Panc1 (cell line): ENCODE data around the gene PIGA. TPM values are rescaled to one million over a fixed set of nuclear protein-coding genes. Genes with fewer than 3 reads are reported as not detected.

ENCODE experiments used
- ATAC-seq: fragments of 200-7000 bp; cut with Tn5 transposase; 2 replicates; pipeline ENCODE4 v1.9.1; 2020; ENCODE audit warnings: mild to moderate bottlenecking, moderate library complexity
- BruUV-seq: library from RNA; stranded (reverse); fragments of 400-500 nt; replicated peaks from 2 replicates; lab custom pipeline; 2021; lab: Mats Ljungman, UMichigan
- CTCF ChIA-PET: fragments of 300-600 bp; sonication (Branson Sonifier 250); formaldehyde crosslinking; loops from one replicate; lab custom pipeline; 2022; ENCODE audit warnings: antibody characterized with exemption; lab: Charles Lee
- POLR2A ChIA-PET: fragments of 300-600 bp; sonication (Branson Sonifier 250); formaldehyde crosslinking; loops from one replicate; lab custom pipeline; 2022; ENCODE audit warnings: antibody characterized with exemption; lab: Charles Lee
- DNase-seq: peaks from one replicate; pipeline ENCODE4 v3.0.0-alpha.2; 2010; ENCODE audit warnings: low read depth, low spot score
- H3K27ac ChIP-seq: 2 replicates; pipeline ENCODE4 v1.5.1; 2011; ENCODE audit warnings: mild to moderate bottlenecking, low read length, inconsistent platforms
- H3K27me3 ChIP-seq: fragments of 200-500 bp; sonication (Bioruptor generic); 2 replicates; pipeline ENCODE4 v1.6.0; 2014; ENCODE audit warnings: low read length, inconsistent platforms; ENCODE audit not compliant: control insufficient read depth, insufficient read depth
- H3K36me3 ChIP-seq: fragments of 200-500 bp; sonication (Bioruptor generic); 2 replicates; pipeline ENCODE4 v1.5.1; 2014; ENCODE audit warnings: inconsistent platforms, mild to moderate bottlenecking, low read length, moderate library complexity; ENCODE audit not compliant: control insufficient read depth, insufficient read depth
- H3K4me1 ChIP-seq: 2 replicates; pipeline ENCODE4 v1.5.1; 2011; ENCODE audit warnings: inconsistent platforms, mild to moderate bottlenecking, low read length, moderate library complexity; ENCODE audit not compliant: control insufficient read depth, insufficient read depth
- H3K4me3 ChIP-seq, 2 experiments: 2 replicates each; pipeline ENCODE4 v1.5.1; 2011 to 2012; ENCODE audit warnings: low read depth in 2 of 2, low read length in 2 of 2, mild to moderate bottlenecking in 2 of 2, inconsistent platforms in 1 of 2, moderate library complexity in 1 of 2
- H3K9me3 ChIP-seq: fragments of 200-500 bp; sonication (Bioruptor generic); 2 replicates; pipeline ENCODE4 v1.5.1; 2014; ENCODE audit warnings: low read depth, mild to moderate bottlenecking, inconsistent platforms, low read length, moderate library complexity; ENCODE audit not compliant: control insufficient read depth, insufficient read depth
- CTCF ChIP-seq: fragments of 450-650 bp; IDR thresholded peaks from 2 replicates; pipeline ENCODE4 v1.5.1; 2017; ENCODE audit warnings: mild to moderate bottlenecking
- POLR2AphosphoS5 ChIP-seq: IDR thresholded peaks from 2 replicates; pipeline ENCODE4 v1.6.1; 2012; ENCODE audit warnings: mild to moderate bottlenecking, low read depth, low read length, moderate library complexity
- REST ChIP-seq, 2 experiments: IDR thresholded peaks; 2 replicates each; pipeline ENCODE4 v1.6.1; 2011 to 2012; ENCODE audit warnings: low read depth in 2 of 2, control low read depth in 1 of 2, low read length in 1 of 2, mild to moderate bottlenecking in 1 of 2, moderate library complexity in 1 of 2; ENCODE audit not compliant: insufficient read depth in 1 of 2
- SIN3A ChIP-seq: IDR thresholded peaks from 2 replicates; pipeline ENCODE4 v1.6.1; 2012; ENCODE audit warnings: low read depth, mild to moderate bottlenecking, low read length, moderate library complexity, borderline replicate concordance; ENCODE audit not compliant: insufficient read depth
- TCF7L2 ChIP-seq: IDR thresholded peaks from 2 replicates; pipeline ENCODE4 v1.6.1; 2011; ENCODE audit warnings: mild to moderate bottlenecking, low read depth, low read length, inconsistent platforms
- in situ Hi-C: cut with HindIII; loops from 2 replicates; pipeline ENCODE4 v1.10.0; 2016; ENCODE audit warnings: low sequenced_read_pairs, low pct_unique_long_range_greater_than_20kb
- intact Hi-C: fragments of 100-400 bp; cut with micrococcal nuclease; formaldehyde crosslinking; loops from one replicate; pipeline ENCODE4 v1.10.0; 2022; ENCODE audit not compliant: unreplicated experiment
- total RNA-seq: library from RNA; stranded (reverse); gene quantifications from one replicate; pipeline ENCODE4 v1.2.1, GENCODE V29; 2021; ENCODE audit not compliant: unreplicated experiment

Gene PIGA
- total RNA-seq, 1 experiment from 2014 or later = 8.2 TPM

DNA sequence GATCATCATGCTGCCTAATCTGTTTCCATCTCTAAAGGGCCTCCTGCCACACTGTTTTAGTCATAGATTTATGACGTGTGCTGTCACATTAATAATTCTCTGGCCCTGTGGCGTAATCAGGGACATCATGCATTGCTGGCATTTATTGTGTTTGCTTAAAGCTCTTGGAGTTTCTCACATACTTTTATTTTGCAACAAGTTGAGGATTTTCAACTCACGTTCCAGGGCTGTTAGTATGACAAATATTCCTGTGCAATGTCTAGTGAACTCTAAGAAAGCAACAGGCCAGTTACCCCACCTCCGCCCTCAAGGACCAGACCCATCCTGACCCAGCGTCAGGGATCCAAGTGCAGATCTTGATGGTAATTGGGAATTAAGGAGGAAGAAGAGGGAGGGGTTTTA is 7.8 kb upstream of the PIGA start:
- TF ChIP-seq TCF7L2 = no peak
- H3K27me3 ChIP-seq = no peaks in the 10 kb centered on the region
- no TSS peak for BruUV-seq
- H3K4me3 ChIP-seq = no peak overlapping the region
- DNase-seq (no peak), ATAC-seq (no peak)
- ChIA-PET POLR2A (no interaction called here), CTCF (no interaction called here)
- no peaks in the 10 kb centered on the region for H3K4me1 ChIP-seq
- in situ Hi-C loops = no loop called here
- no peak overlapping the region for H3K27ac ChIP-seq
- no peaks in the 10 kb centered on the region for H3K36me3 ChIP-seq
- no peaks in the 10 kb centered on the region for H3K9me3 ChIP-seq
- intact Hi-C loops = loop anchor here (10.0 kb wide), 1 partner anchor 222 kb away; no protein-coding TSS in a partner anchor

DNA sequence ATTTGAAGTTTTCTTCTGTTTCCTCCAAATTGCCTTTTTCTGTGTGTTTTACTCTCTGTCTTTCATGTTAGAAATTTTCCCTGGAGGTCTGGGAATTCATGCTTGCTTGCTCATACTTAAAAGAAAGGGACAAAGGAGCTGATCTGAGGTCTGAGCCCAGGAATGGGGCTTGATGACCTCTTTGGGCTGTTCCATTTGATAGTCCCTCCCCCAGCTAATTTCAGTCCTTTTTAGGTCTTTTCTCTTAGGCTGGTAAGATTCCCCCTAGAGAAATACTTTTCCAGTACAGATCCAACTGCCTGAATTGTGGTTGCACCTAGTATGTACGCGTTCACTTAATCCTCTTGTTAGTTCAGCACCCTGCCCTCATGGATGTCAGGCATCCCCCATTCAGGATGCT is 5.5 kb upstream of the PIGA start:
- no peaks in the 10 kb centered on the region for H3K27me3 ChIP-seq
- in situ Hi-C loops (no loop called here), intact Hi-C loops (loop anchor here (10.0 kb wide), 1 partner anchor 224 kb away; no protein-coding TSS in a partner anchor)
- no peaks in the 10 kb centered on the region for H3K4me1 ChIP-seq
- H3K36me3 ChIP-seq = no peaks in the 10 kb centered on the region
- TF ChIP-seq REST (IDR thresholded peaks at IDR 0.05; ENCODE audit: insufficient read depth in 1 of 2, low read depth in 2 of 2, low read length in 1 of 2) (no peak), SIN3A (no peak), TCF7L2 (no peak)
- CTCF ChIA-PET = no interaction called here
- POLR2A ChIA-PET = no interaction called here
- BruUV-seq = no TSS peak
- ATAC-seq (no peak), DNase-seq (no peak)
- no peaks in the 10 kb centered on the region for H3K9me3 ChIP-seq
- H3K27ac ChIP-seq = no peak overlapping the region
- no peak overlapping the region for H3K4me3 ChIP-seq

GRCh38 chrX:15336023-15336413 is 695 bp upstream of the PIGA start:
- H3K27me3 ChIP-seq = no peaks in the 10 kb centered on the region
- POLR2A ChIA-PET = no interaction called here
- DNase-seq = no peak
- no peak overlapping the region for H3K27ac ChIP-seq
- no peak for TF ChIP-seq REST (IDR thresholded peaks at IDR 0.05; ENCODE audit: insufficient read depth in 1 of 2, low read depth in 2 of 2, low read length in 1 of 2)
- no peak for TF ChIP-seq TCF7L2
- no peak for TF ChIP-seq SIN3A
- TF ChIP-seq CTCF = no peak
- no peak for TF ChIP-seq POLR2AphosphoS5
- H3K4me1 ChIP-seq = no peaks in the 10 kb centered on the region
- peak; percentile 19; the same call in 1 of the 2 replicates for ATAC-seq
- peak overlapping the region; percentile 63 for H3K4me3 ChIP-seq
- no TSS peak for BruUV-seq
- no peaks in the 10 kb centered on the region for H3K9me3 ChIP-seq
- intact Hi-C loops = no loop called here
- CTCF ChIA-PET = no interaction called here
- in situ Hi-C loops = no loop called here
- H3K36me3 ChIP-seq = no peaks in the 10 kb centered on the region; the same call in 1 of the 2 replicates
